Loucy (cell line): ENCODE results near the gene COL25A1.

Experiments used
- H2AFZ ChIP-seq: fragments of 200-600 bp; sonication (generic); 2 replicates; pipeline ENCODE4 v1.6.0; 2016; ENCODE audit warnings: antibody characterized with exemption, mild to moderate bottlenecking, low read length, moderate library complexity
- H3F3A ChIP-seq: fragments of 200-600 bp; 2 replicates; pipeline ENCODE4 v1.6.0; 2016; ENCODE audit warnings: antibody characterized with exemption, low read depth, mild to moderate bottlenecking
- H3K27me3 ChIP-seq: fragments of 200-600 bp; sonication (generic); 2 replicates; pipeline ENCODE4 v1.6.1; 2014; ENCODE audit warnings: low read length, mild to moderate bottlenecking; ENCODE audit not compliant: insufficient read depth, poor library complexity, severe bottlenecking
- H3K36me3 ChIP-seq: fragments of 200-600 bp; sonication (generic); 2 replicates; pipeline ENCODE4 v1.6.1; 2016; ENCODE audit warnings: low read length; ENCODE audit not compliant: insufficient read depth
- H3K4me1 ChIP-seq: fragments of 200-600 bp; sonication (generic); 2 replicates; pipeline ENCODE4 v1.5.1; 2014; ENCODE audit warnings: low read length, mild to moderate bottlenecking; ENCODE audit not compliant: insufficient read depth, poor library complexity, severe bottlenecking
- H3K4me2 ChIP-seq: fragments of 200-600 bp; sonication (generic); 2 replicates; pipeline ENCODE4 v1.6.0; 2014; ENCODE audit warnings: antibody characterized with exemption, low read length, low read depth, mild to moderate bottlenecking; ENCODE audit not compliant: poor library complexity, severe bottlenecking
- H3K4me3 ChIP-seq: fragments of 200-600 bp; sonication (generic); 2 replicates; pipeline ENCODE4 v1.5.1; 2014; ENCODE audit warnings: low read length, mild to moderate bottlenecking, mixed read lengths; ENCODE audit not compliant: poor library complexity, severe bottlenecking
- H3K79me2 ChIP-seq: fragments of 200-600 bp; sonication (generic); 2 replicates; pipeline ENCODE4 v1.6.1; 2014; ENCODE audit warnings: low read length; ENCODE audit not compliant: insufficient read depth
- H3K9ac ChIP-seq: fragments of 200-600 bp; sonication (generic); 2 replicates; pipeline ENCODE4 v1.6.0; 2014; ENCODE audit warnings: mild to moderate bottlenecking, low read depth, low read length, moderate library complexity; ENCODE audit not compliant: poor library complexity, severe bottlenecking
- H3K9me2 ChIP-seq: fragments of 200-600 bp; sonication (generic); replicated peaks from 2 replicates; pipeline ENCODE4 v1.6.1; 2016; ENCODE audit warnings: low read depth, low read length, mixed read lengths
- H3K9me3 ChIP-seq: fragments of 200-600 bp; sonication (generic); 2 replicates; pipeline ENCODE4 v1.6.1; 2014; ENCODE audit warnings: mild to moderate bottlenecking, antibody characterized with exemption, low read length, low read depth; ENCODE audit not compliant: insufficient read depth
- H4K20me1 ChIP-seq: fragments of 200-600 bp; sonication (generic); 2 replicates; pipeline ENCODE4 v1.6.0; 2014; ENCODE audit warnings: antibody characterized with exemption, low read length, mild to moderate bottlenecking; ENCODE audit not compliant: insufficient read depth, poor library complexity, severe bottlenecking
- EZH2phosphoT487 ChIP-seq: fragments of 200-600 bp; IDR thresholded peaks from 2 replicates; pipeline ENCODE4 v1.6.1; 2018; ENCODE audit warnings: antibody characterized with exemption, mild to moderate bottlenecking, moderate library complexity, borderline replicate concordance
- TF ChIP-seq, protein P1 (sequence below): fragments of 200-600 bp; sonication (generic); conservative IDR thresholded peaks from 2 replicates; pipeline ENCODE4 v1.5.1; 2014; ENCODE audit warnings: mild to moderate bottlenecking, antibody characterized with exemption, low read length

The COL25A1 gene

DNA sequence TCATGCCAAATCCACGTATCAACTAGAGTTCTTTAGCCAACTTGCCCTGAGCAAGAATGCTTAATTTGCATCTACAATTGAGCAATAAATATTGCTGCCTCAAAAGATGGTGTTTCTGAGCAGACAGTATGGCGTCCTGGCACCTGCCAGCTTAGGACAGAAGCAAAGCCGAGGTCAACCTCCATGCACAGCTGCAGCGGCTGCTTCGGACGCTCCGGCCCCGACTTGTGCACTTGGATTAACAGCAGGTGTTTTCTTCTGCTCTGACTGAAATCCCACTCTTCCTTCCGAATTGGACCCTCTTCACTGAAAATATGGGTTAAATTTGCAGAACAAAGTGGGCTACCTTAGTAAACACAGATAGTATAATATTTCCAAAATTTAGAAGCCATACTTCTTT lies 324.4 kb downstream of the COL25A1 start:
- Histone ChIP-seq H3K9me2 (no peaks in the 10 kb centered on the region), H4K20me1 (no peaks in the 10 kb centered on the region), H3K36me3 (no peaks in the 10 kb centered on the region), H3K9me3 (no peaks in the 10 kb centered on the region), H2AFZ (peak overlapping the region; percentile 28; the same call in 1 of the 2 replicates), H3K79me2 (no peaks in the 10 kb centered on the region), H3K4me1 (peaks cover 49% of the 10 kb centered on the region), H3F3A (0 out of 2 replicates have a peak, but pooled peaks cover 4% of the 10 kb centered on the region), H3K9ac (no peak overlapping the region), H3K4me3 (no peak overlapping the region), H3K4me2 (peak overlapping the region; percentile 62), H3K27me3 (no peaks in the 10 kb centered on the region)
- no peak for TF ChIP-seq EZH2phosphoT487
- TF ChIP-seq, protein P1, sequence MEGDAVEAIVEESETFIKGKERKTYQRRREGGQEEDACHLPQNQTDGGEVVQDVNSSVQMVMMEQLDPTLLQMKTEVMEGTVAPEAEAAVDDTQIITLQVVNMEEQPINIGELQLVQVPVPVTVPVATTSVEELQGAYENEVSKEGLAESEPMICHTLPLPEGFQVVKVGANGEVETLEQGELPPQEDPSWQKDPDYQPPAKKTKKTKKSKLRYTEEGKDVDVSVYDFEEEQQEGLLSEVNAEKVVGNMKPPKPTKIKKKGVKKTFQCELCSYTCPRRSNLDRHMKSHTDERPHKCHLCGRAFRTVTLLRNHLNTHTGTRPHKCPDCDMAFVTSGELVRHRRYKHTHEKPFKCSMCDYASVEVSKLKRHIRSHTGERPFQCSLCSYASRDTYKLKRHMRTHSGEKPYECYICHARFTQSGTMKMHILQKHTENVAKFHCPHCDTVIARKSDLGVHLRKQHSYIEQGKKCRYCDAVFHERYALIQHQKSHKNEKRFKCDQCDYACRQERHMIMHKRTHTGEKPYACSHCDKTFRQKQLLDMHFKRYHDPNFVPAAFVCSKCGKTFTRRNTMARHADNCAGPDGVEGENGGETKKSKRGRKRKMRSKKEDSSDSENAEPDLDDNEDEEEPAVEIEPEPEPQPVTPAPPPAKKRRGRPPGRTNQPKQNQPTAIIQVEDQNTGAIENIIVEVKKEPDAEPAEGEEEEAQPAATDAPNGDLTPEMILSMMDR: no peak

DNA sequence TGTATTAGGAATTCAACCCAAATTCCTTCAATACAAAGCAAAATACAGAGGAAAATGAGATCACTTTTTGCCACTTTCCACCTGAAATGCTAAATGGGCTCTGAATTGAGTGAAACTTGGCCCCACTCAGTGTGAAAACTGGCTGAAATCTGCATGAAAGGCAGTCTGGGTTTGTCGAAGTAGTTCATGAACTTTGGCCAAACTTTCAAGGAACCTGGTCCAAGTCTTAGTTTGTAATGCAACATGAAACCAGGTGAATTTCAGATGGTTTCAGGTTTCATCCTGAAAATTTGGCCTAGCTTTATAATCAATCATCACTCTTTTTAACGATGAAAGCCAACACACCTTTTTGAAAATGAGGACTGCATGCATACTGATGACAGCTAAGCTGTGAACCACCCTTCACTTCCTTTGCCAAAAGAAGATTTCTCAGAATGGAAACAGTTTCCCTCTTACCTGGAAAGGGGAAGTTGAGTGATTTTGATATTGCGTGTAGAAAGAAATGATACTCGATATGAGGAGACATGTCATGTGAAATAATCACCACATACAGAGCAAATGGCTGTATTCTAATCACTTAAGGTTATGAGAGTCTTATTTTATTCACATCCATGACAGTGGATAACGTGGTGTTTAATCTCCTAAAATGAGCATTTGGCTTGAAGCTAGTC lies 329.7 kb downstream of the COL25A1 start:
- no peaks in the 10 kb centered on the region for H3K9me2 ChIP-seq
- no peaks in the 10 kb centered on the region for H3K9me3 ChIP-seq
- H3K4me1 ChIP-seq: peaks cover 5% of the 10 kb centered on the region
- no peaks in the 10 kb centered on the region for H4K20me1 ChIP-seq
- H3K27me3 ChIP-seq: no peaks in the 10 kb centered on the region
- H3K36me3 ChIP-seq: no peaks in the 10 kb centered on the region
- H3K9ac ChIP-seq: no peak overlapping the region
- no peak overlapping the region for H2AFZ ChIP-seq
- H3K79me2 ChIP-seq: no peaks in the 10 kb centered on the region
- H3F3A ChIP-seq: no peaks in the 10 kb centered on the region
- TF ChIP-seq, protein P1: no peak
- no peak for TF ChIP-seq EZH2phosphoT487
- H3K4me3 ChIP-seq: no peak overlapping the region
- no peak overlapping the region for H3K4me2 ChIP-seq

GRCh38 chr4:108971473-108971872 lies 331.0 kb downstream of the COL25A1 start:
- no peak for TF ChIP-seq EZH2phosphoT487
- TF ChIP-seq, protein P1: no peak

More at GRCh38 chr4:108971473-108971872, 331.0 kb downstream of the COL25A1 start:
- Histone ChIP-seq H3K4me1 (no peaks in the 10 kb centered on the region), H3K27me3 (no peaks in the 10 kb centered on the region), H3K79me2 (no peaks in the 10 kb centered on the region), H3K4me2 (no peak overlapping the region), H3K36me3 (no peaks in the 10 kb centered on the region), H3K9me3 (no peaks in the 10 kb centered on the region), H2AFZ (no peak overlapping the region), H3K9ac (no peak overlapping the region), H3K9me2 (no peaks in the 10 kb centered on the region), H3F3A (no peaks in the 10 kb centered on the region), H4K20me1 (no peaks in the 10 kb centered on the region), H3K4me3 (no peak overlapping the region)
